Heart left ventricle (tissue), 16 donors: ENCODE measurements around the gene SCRN2. TPM values are rescaled to one million over a fixed set of nuclear protein-coding genes. Genes with fewer than 3 reads are reported as not detected.

Experiments
- ATAC-seq, 4 donors: fragments of 200-7000 bp; cut with Tn5 transposase; one replicate each; pipeline ENCODE4 v1.9.1; 2020 to 2022; ENCODE audit warnings: moderate library complexity in 4 of 4, mild to moderate bottlenecking in 3 of 4, moderate number of reproducible peaks in 1 of 4
- DNase-seq, 5 donors: peaks; one replicate each; pipeline ENCODE4 v3.0.0-alpha.2; 2020
- H3K27ac ChIP-seq, 12 donors: fragments of 200-600 bp; sonication (generic) in 4 of 12; one replicate each; pipeline versions ENCODE4 v1.5.0 to v1.8.0; 2016 to 2022; ENCODE audit warnings: mild to moderate bottlenecking in 2 of 12
- H3K27me3 ChIP-seq, 9 donors: fragments of 200-600 bp; sonication (generic) in 2 of 9; one replicate each; pipeline versions ENCODE4 v1.5.1 to v1.8.0; 2016 to 2022; ENCODE audit warnings: mild to moderate bottlenecking in 3 of 9
- H3K36me3 ChIP-seq, 9 donors: fragments of 200-600 bp; sonication (generic) in 2 of 9; one replicate each; pipeline versions ENCODE4 v1.5.0 to v1.8.0; 2018 to 2022; ENCODE audit warnings: mild to moderate bottlenecking in 2 of 9
- H3K4me1 ChIP-seq, 12 donors: fragments of 200-600 bp; sonication (generic) in 4 of 12; one replicate each; pipeline versions ENCODE4 v1.5.0 to v1.8.0; 2016 to 2022; ENCODE audit warnings: mild to moderate bottlenecking in 3 of 12
- H3K4me3 ChIP-seq, 12 donors: fragments of 200-600 bp; sonication (generic) in 4 of 12; one replicate each; pipeline versions ENCODE4 v1.5.0 to v1.8.0; 2017 to 2022; ENCODE audit warnings: mild to moderate bottlenecking in 9 of 12, moderate library complexity in 4 of 12
- H3K9me3 ChIP-seq, 12 donors: fragments of 200-600 bp; sonication (generic) in 4 of 12; one replicate each; pipeline versions ENCODE4 v1.5.0 to v1.8.0; 2016 to 2022; ENCODE audit warnings: mild to moderate bottlenecking in 1 of 12
- POLR2A ChIP-seq, 2 donors: fragments of 450-650 bp; IDR thresholded peaks; one replicate each; pipeline ENCODE4 v1.6.1; 2017; ENCODE audit warnings: antibody characterized with exemption in 2 of 2, mild to moderate bottlenecking in 2 of 2, moderate library complexity in 2 of 2
- WGBS, 4 donors: extraction: QIAGEN DNeasy Blood & Tissue Kit in 2 of 4; methylation state at CpG; one replicate each; pipeline versions ENCODE4 v1.1.5 to v1.1.7; 2013 to 2018; 5-methylcytosine and 5-hydroxymethylcytosine counted together
- intact Hi-C, 10 donors: fragments of 100-400 bp; cut with DNase I; formaldehyde crosslinking; loops; one replicate each; pipeline versions ENCODE4 v1.11.1 to v1.14.2; 2022
- polyA plus RNA-seq, 2 donors: library from polyadenylated mRNA; stranded (reverse); fragments of 200-250 nt; gene quantifications; one replicate each; pipeline ENCODE4 v1.2.3, GENCODE V29; 2013
- total RNA-seq, 9 donors: library from RNA; depleted of rRNA in 2 of 9; stranded (reverse); fragments of >200 nt in 2 of 9; fragmentation: NEBNext Ultra II Directional in 3 of 9; extraction: Animal tissue kit (Norgen Biotek cat#: 25700) in 3 of 9; gene quantifications; one replicate each; pipeline versions ENCODE4 v1.1.0 to v1.2.4, GENCODE V29; 2016 to 2023
- TF ChIP-seq, protein P1 (sequence below), 12 donors: fragments of 200-600 bp; sonication (generic) in 4 of 12; IDR thresholded peaks; one replicate each; pipeline versions ENCODE4 v1.5.0 to v1.8.0; 2018 to 2022; ENCODE audit warnings: antibody characterized with exemption in 12 of 12, mild to moderate bottlenecking in 5 of 12
- donor health status: ischemic (EF 13 %, LVEDD 7.1; RV severe dilation, severe dysfunction).
- donor health status: healthy with polysubstance abuse.
- donor health status: DM: no; HTN: yes; CAD: no.
- donor health status: DM: no; HTN: no; CAD: no.
- donor health status: ischemic (EF 25% LVEDD 6.9; RV normal size, moderate dysfunction).
- donor health status: ischemic (EF 25% LVEDD 5.7; RV mildly dilated, moderate dysfunction).
- donor health status: healthy.
- donor health status: DM: yes; HTN: yes; CAD: no.
- donor health status: ischemic (EF 35%, LVEDD 5.7; RV mildly dilated, moderate dysfunction).
- donor health status: nonischemic (EF 11% LVEDD 7.7; RV severe dilation, severe dysfunction).
- donor health status: DM: yes; HTN: yes; CAD: no.
- donor health status: PGD.
- donor health status: ischemic (EF 29% LVEDD 5.4; RV normal size, mild dysfunction).
- donor health status: nonischemic (EF 23%, LVEDD 6.1; RV moderate dilation, normal function).

SCRN2 gene
- total and polyA plus RNA-seq, 11 donors, result 17.5 to 58.5 (median 33.9) TPM

DNA sequence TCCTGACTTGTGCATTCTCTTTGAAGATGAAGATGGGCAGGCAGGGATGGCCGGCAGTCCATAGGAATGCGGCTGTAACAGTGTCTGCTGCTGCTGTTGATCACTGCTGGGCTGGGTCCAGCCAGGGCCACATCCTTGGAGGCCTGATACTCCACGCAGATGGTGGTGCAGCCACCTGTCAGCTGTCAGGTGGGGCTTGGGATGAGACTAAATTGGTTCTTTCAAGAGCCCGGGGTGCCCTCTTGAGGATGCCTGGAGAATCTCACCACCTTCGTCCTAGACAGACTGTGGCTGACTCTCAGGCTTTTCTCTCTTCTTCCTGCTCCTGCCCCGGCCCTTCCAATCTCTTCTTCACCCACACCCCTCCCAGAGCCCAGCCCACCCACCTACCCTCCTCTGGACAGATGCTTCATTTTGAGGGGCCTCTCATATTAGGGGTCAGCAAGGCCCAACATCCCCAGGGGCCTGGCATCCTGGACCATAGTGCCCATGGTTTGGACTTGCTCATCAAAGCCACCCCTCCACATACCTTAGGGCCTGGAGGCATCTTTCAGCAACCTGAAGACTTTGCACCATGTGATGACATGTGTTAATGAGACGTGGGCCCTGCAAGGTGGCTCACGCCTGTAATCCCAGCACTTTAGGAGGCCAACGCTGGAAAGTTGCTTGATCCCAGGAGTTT lies 38.6 kb downstream of the SCRN2 start:
- no peak overlapping the region for H3K27ac ChIP-seq
- 27 to 38% (median 33%) methylated on average over 9 of the region's 9 CpGs for WGBS, 4 donors
- H3K4me1 ChIP-seq, result peaks cover 0 to 10% (median 0%) of the 10 kb centered on the region in 12 donors
- intact Hi-C loops, result loop anchor here in 7 of 10 donors (2.0 to 10.0 kb wide), 5 partner anchors 105 to 578 kb away; no protein-coding TSS in a partner anchor
- H3K9me3 ChIP-seq, result no peaks in the 10 kb centered on the region
- peaks cover 0 to 11% (median 1%) of the 10 kb centered on the region in 9 donors for H3K36me3 ChIP-seq
- peaks cover 0 to 6% (median 0%) of the 10 kb centered on the region in 9 donors for H3K27me3 ChIP-seq
- no peak for TF ChIP-seq POLR2A (IDR thresholded peaks at IDR 0.05)
- TF ChIP-seq, protein P1, sequence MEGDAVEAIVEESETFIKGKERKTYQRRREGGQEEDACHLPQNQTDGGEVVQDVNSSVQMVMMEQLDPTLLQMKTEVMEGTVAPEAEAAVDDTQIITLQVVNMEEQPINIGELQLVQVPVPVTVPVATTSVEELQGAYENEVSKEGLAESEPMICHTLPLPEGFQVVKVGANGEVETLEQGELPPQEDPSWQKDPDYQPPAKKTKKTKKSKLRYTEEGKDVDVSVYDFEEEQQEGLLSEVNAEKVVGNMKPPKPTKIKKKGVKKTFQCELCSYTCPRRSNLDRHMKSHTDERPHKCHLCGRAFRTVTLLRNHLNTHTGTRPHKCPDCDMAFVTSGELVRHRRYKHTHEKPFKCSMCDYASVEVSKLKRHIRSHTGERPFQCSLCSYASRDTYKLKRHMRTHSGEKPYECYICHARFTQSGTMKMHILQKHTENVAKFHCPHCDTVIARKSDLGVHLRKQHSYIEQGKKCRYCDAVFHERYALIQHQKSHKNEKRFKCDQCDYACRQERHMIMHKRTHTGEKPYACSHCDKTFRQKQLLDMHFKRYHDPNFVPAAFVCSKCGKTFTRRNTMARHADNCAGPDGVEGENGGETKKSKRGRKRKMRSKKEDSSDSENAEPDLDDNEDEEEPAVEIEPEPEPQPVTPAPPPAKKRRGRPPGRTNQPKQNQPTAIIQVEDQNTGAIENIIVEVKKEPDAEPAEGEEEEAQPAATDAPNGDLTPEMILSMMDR (IDR thresholded peaks at IDR 0.05), result peak; percentile 27 to 60 (median 50)
- DNase-seq (no peak), ATAC-seq (peak; percentile 55 to 60 (median 58))
- H3K4me3 ChIP-seq, result no peak overlapping the region

DNA sequence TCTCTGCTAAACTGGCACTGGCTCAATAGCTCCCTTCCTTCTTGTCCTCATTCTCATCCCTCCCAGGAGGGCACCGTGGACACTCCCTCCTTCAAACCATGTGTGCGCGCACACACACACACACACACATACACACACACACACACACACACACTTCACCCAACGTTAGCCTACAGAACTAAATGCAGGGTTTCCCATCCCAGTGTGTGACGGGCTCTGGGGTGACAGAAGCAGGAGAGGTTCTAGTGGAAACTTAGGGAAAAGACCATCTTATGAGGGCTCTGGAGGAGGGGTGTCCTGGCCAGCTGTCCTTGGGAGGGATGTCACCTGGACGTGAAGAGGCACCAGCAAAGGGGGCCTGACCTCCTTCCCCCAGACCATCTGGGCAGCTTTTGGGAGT lies 39.2 kb downstream of the SCRN2 start:
- no peak overlapping the region for H3K27ac ChIP-seq
- H3K4me1 ChIP-seq, result peaks cover 0 to 10% (median 0%) of the 10 kb centered on the region in 12 donors
- intact Hi-C loops, result loop anchor here in 7 of 10 donors (2.0 to 10.0 kb wide), 5 partner anchors 105 to 577 kb away; no protein-coding TSS in a partner anchor
- DNase-seq (no peak), ATAC-seq (no peak)
- WGBS, 4 donors, result 42 to 57% (median 53%) methylated on average over 6 of the region's 6 CpGs
- no peak overlapping the region for H3K4me3 ChIP-seq
- H3K9me3 ChIP-seq, result no peaks in the 10 kb centered on the region
- TF ChIP-seq POLR2A (IDR thresholded peaks at IDR 0.05), result no peak
- TF ChIP-seq, protein P1 (IDR thresholded peaks at IDR 0.05), result no peak
- H3K36me3 ChIP-seq, result peaks cover 0 to 5% (median 0%) of the 10 kb centered on the region in 9 donors
- H3K27me3 ChIP-seq, result peaks cover 0 to 6% (median 0%) of the 10 kb centered on the region in 9 donors

- Histone ChIP-seq H3K4me3 (no peak overlapping the region), H3K27ac (no peak overlapping the region), H3K36me3 (no peaks in the 10 kb centered on the region), H3K9me3 (no peaks in the 10 kb centered on the region), H3K4me1 (peaks cover 0 to 10% (median 0%) of the 10 kb centered on the region in 12 donors), H3K27me3 (peaks cover 0 to 10% (median 0%) of the 10 kb centered on the region in 9 donors)
- WGBS, 4 donors, result 79 to 87% (median 83%) methylated on average over 4 of the region's 4 CpGs
- ATAC-seq (no peak), DNase-seq (no peak)
- intact Hi-C loops, result loop anchor here in 7 of 10 donors (5.0 to 10.0 kb wide), 4 partner anchors 104 to 576 kb away; no protein-coding TSS in a partner anchor
- TF ChIP-seq, protein P1 (IDR thresholded peaks at IDR 0.05), result no peak
- no peak for TF ChIP-seq POLR2A (IDR thresholded peaks at IDR 0.05)
Measured at GRCh38 chr17:47801176-47801765, 39.8 kb downstream of the SCRN2 start.

DNA sequence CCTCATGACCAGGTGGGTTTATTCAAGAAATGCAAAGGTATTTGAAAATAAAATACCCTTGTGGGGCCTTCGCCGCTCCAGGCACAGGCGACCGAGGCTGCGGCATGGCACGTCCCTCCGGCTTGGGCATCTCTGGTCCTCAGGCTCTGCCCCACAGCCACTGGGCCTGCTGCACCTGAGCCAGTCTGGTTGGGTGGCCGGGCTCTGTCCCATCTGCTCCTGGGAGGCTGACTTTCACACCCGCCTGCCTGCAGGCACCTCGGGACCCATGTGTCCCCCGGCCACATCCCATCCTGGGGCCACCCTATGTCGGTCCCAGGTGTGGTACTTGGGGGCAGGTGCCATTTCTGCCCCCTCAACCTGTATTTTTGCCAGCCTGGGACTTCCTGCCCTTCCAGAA lies 40.4 kb downstream of the SCRN2 start:
- no peaks in the 10 kb centered on the region for H3K36me3 ChIP-seq
- 80 to 84% (median 83%) methylated on average over 12 of the region's 12 CpGs for WGBS, 4 donors
- H3K27me3 ChIP-seq, result peaks cover 0 to 12% (median 0%) of the 10 kb centered on the region in 9 donors
- intact Hi-C loops, result loop anchor here in 7 of 10 donors (5.0 to 10.0 kb wide), 4 partner anchors 103 to 576 kb away; no protein-coding TSS in a partner anchor
- H3K27ac ChIP-seq, result no peak overlapping the region
- ATAC-seq (no peak), DNase-seq (no peak)
- H3K4me1 ChIP-seq, result peaks cover 0 to 6% (median 0%) of the 10 kb centered on the region in 12 donors
- no peak overlapping the region for H3K4me3 ChIP-seq
- H3K9me3 ChIP-seq, result no peaks in the 10 kb centered on the region
- TF ChIP-seq POLR2A (IDR thresholded peaks at IDR 0.05), result no peak
- TF ChIP-seq, protein P1 (IDR thresholded peaks at IDR 0.05), result no peak
